Prostate gland (tissue), 2 donors: ENCODE results near the gene GNG10. TPM values are rescaled to one million over a fixed set of nuclear protein-coding genes. Genes with fewer than 3 reads are reported as not detected.
A peak's percentile ranks its signal among the peaks of the same experiment; 100 is the strongest.

Experiments used
- DNase-seq: peaks from one replicate; pipeline ENCODE4 v3.0.0-alpha.2; 2019; ENCODE audit warnings: low spot score
- H3K27ac ChIP-seq, 2 donors: fragments of 200-600 bp; sonication (generic); 2 replicates each; pipeline ENCODE4 v1.5.1; 2017 to 2019
- H3K27me3 ChIP-seq: fragments of 200-600 bp; sonication (generic); replicated peaks from 2 replicates; pipeline ENCODE4 v1.5.1; 2019; ENCODE audit not compliant: insufficient read depth
- H3K36me3 ChIP-seq, 2 donors: fragments of 200-600 bp; sonication (generic); 1 replicate in 1 of 2; 2 replicates in 1 of 2; pipeline versions ENCODE4 v1.5.1 to v1.8.1; 2017 to 2019
- H3K4me1 ChIP-seq: fragments of 200-600 bp; sonication (generic); replicated peaks from 2 replicates; pipeline ENCODE4 v1.5.1; 2019
- H3K4me3 ChIP-seq, 2 donors: fragments of 200-600 bp; sonication (generic); 2 replicates each; pipeline ENCODE4 v1.5.1; 2017 to 2019
- H3K9me3 ChIP-seq: fragments of 200-600 bp; sonication (generic); 2 replicates; pipeline ENCODE4 v1.5.1; 2017
- CTCF ChIP-seq, 4 experiments: fragments of 200-600 bp in 2 of 4; fragments of 450-650 bp in 2 of 4; sonication (generic) in 2 of 4; IDR thresholded peaks; 1 replicate in 3 of 4; 2 replicates in 1 of 4; pipeline ENCODE4 v1.5.1; 2016 to 2019; ENCODE audit warnings: antibody characterized with exemption in 4 of 4, mild to moderate bottlenecking in 2 of 4, moderate library complexity in 2 of 4
- POLR2A ChIP-seq: fragments of 450-650 bp; IDR thresholded peaks from one replicate; pipeline ENCODE4 v1.6.1; 2016; ENCODE audit warnings: antibody characterized with exemption, mild to moderate bottlenecking
- POLR2AphosphoS5 ChIP-seq: sonication (generic); formaldehyde crosslinking; IDR thresholded peaks from one replicate; pipeline ENCODE4 v1.6.1; 2017; ENCODE audit warnings: antibody characterized with exemption
- WGBS: methylation state at CpG from one replicate; pipeline ENCODE4 v1.1.5; 2018; 5-methylcytosine and 5-hydroxymethylcytosine counted together
- intact Hi-C: fragments of 100-400 bp; cut with DNase I; formaldehyde crosslinking; loops from one replicate; pipeline ENCODE4 v1.14.2; 2022
- total RNA-seq, 2 donors: library from RNA; depleted of rRNA; stranded (reverse); fragments of >200 nt; gene quantifications; one replicate each; pipeline ENCODE4 v1.1.0, GENCODE V29; 2016

The GNG10 gene
- total RNA-seq, 2 donors from 2014 or later, result 51.2 to 73.0 TPM

DNA sequence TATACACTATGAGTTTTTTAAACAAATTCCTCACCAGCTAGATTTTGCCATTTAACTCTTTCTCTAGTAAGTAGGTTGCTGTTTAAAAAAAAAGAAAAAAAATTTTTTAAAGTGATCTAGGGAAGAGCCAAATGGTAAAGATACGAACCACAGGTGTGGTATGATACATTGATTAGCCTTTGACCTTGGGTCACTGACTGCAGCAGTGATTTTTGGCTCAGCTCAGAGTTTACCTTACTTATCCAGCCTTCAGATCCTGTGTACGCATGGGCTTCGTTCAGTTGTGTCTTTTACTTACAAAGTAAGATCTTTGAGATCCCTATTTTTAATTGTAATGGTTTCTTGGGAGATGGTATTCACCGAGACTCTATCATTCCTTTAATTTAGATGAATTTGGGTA lies 12.4 kb upstream of the GNG10 start:
- Histone ChIP-seq H3K36me3 (no peaks in the 10 kb centered on the region), H3K27me3 (no peaks in the 10 kb centered on the region), H3K27ac (no peak overlapping the region), H3K4me1 (no peaks in the 10 kb centered on the region), H3K9me3 (no peaks in the 10 kb centered on the region), H3K4me3 (no peak overlapping the region)
- WGBS, result 92% methylated on average over 4 of the region's 4 CpGs
- DNase-seq, result no peak
- intact Hi-C loops, result no loop called here
- no peak for TF ChIP-seq POLR2AphosphoS5
- no peak for TF ChIP-seq POLR2A
- no peak for TF ChIP-seq CTCF (IDR thresholded peaks at IDR 0.05)

GRCh38 chr9:111657051-111657450 lies 4.4 kb upstream of the GNG10 start:
- WGBS, result 83% methylated on average over 6 of the region's 6 CpGs
- Histone ChIP-seq H3K4me3 (no peak overlapping the region), H3K36me3 (no peaks in the 10 kb centered on the region), H3K27ac (no peak overlapping the region), H3K27me3 (no peaks in the 10 kb centered on the region), H3K4me1 (no peaks in the 10 kb centered on the region), H3K9me3 (no peaks in the 10 kb centered on the region)
- TF ChIP-seq POLR2AphosphoS5 (no peak), POLR2A (no peak), CTCF (IDR thresholded peaks at IDR 0.05) (no peak)
- no peak for DNase-seq
- intact Hi-C loops, result no loop called here

DNA sequence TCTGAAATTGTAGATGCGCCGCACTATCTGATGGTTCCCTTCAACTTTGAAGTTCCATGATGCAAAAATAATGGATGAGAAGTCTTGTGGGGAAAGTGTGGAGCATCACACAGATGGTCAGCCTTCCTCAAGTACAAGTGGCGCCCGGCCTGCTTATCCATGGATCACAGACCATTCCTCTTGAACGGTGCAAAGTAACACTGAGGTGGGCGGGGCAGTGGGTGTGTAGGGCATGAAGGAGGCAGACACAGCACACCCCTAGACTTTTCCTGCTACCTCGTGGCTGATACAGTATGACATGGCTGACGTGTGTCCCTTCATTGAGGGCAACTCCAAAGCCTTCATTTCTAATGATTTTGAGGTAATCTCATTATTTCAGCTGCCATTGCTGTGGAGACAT lies 2.5 kb upstream of the GNG10 start:
- intact Hi-C loops, result no loop called here
- 78% methylated on average over 8 of the region's 8 CpGs for WGBS
- TF ChIP-seq CTCF (IDR thresholded peaks at IDR 0.05) (no peak), POLR2AphosphoS5 (no peak)
- H3K36me3 ChIP-seq, result no peaks in the 10 kb centered on the region
- no peak overlapping the region for H3K27ac ChIP-seq
- H3K4me3 ChIP-seq, result no peak overlapping the region
- DNase-seq, result no peak
- no peaks in the 10 kb centered on the region for H3K9me3 ChIP-seq
- no peaks in the 10 kb centered on the region for H3K4me1 ChIP-seq
- no peaks in the 10 kb centered on the region for H3K27me3 ChIP-seq

GRCh38 chr9:111659691-111660090 lies 1.7 kb upstream of the GNG10 start:
- intact Hi-C loops, result no loop called here
- Histone ChIP-seq H3K4me1 (no peaks in the 10 kb centered on the region), H3K9me3 (no peaks in the 10 kb centered on the region), H3K4me3 (no peak overlapping the region), H3K36me3 (no peaks in the 10 kb centered on the region), H3K27ac (no peak overlapping the region), H3K27me3 (no peaks in the 10 kb centered on the region)
- DNase-seq, result no peak
- TF ChIP-seq CTCF (IDR thresholded peaks at IDR 0.05) (no peak), POLR2A (no peak), POLR2AphosphoS5 (no peak)
- 94% methylated on average over 3 of the region's 3 CpGs for WGBS

DNA sequence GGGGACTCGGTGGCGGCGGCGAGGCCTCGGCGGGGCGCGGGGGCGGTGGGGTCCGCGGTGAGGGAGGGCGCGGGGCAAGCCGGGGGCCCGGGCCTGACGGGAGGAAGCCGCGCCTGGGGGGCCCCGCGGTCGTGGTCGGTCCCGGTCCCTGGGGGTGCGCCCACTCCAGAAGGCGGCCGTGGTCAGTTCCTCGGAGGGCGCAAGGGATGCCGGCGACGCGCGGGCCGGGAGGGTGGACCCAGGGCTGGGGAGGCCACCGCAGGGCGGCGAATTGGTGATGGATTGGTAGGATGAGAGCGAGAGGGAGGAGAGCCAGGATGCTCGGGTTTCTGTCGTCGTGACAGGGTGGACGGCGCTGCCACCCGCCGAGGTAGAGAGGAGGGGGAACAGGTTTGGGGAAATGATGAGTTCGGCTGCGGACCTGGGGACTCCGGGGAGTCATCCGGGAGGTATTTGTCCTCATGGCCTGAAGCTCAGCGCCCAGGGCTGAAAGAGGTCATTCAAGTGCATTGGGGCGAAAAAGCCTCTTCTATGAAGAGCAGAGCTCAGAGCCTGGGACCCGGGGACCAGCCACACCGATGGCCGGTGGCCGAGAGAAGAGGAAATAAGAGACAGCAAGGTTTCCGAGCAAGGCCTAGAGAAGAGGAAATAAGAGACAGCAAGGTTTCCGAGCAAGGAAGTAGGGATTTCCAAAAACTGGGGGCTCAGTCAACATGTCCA lies 557 bp downstream of the GNG10 start:
- under 1% methylated on average over 49 of the region's 57 CpGs for WGBS
- Histone ChIP-seq H3K9me3 (no peaks in the 10 kb centered on the region), H3K27me3 (no peaks in the 10 kb centered on the region), H3K36me3 (no peaks in the 10 kb centered on the region), H3K4me3 (peak overlapping the region; percentile 66 to 70), H3K4me1 (no peaks in the 10 kb centered on the region), H3K27ac (peak overlapping the region; percentile 73 to 80)
- intact Hi-C loops, result no loop called here
- peak; percentile 8 for DNase-seq
- no peak for TF ChIP-seq POLR2A
- no peak for TF ChIP-seq POLR2AphosphoS5
- no peak for TF ChIP-seq CTCF (IDR thresholded peaks at IDR 0.05)
